Mesothelial cell of epicardium (in vitro differentiated cells): ENCODE data around the gene PTPRJ. TPM values are rescaled to one million over a fixed set of nuclear protein-coding genes. Genes with fewer than 3 reads are reported as not detected.

ENCODE experiments used
- DNase-seq, 2 experiments: peaks; one replicate each; pipeline ENCODE4 v3.0.0; 2021; ENCODE audit warnings: low spot score in 2 of 2; ENCODE audit not compliant: unreplicated experiment in 2 of 2
- H3K27ac Mint-ChIP-seq: 2 replicates; pipeline ENCODE4 v1.8.0; 2021; ENCODE audit warnings: mixed read lengths
- H3K27me3 Mint-ChIP-seq: 2 replicates; pipeline ENCODE4 v1.8.0; 2021; ENCODE audit warnings: low read depth, mixed read lengths
- H3K36me3 Mint-ChIP-seq: 2 replicates; pipeline ENCODE4 v1.8.0; 2021; ENCODE audit warnings: mixed read lengths
- H3K4me1 Mint-ChIP-seq: 2 replicates; pipeline ENCODE4 v1.8.0; 2021; ENCODE audit warnings: mixed read lengths
- H3K4me3 Mint-ChIP-seq: 2 replicates; pipeline ENCODE4 v1.8.0; 2021; ENCODE audit warnings: mild to moderate bottlenecking, moderate library complexity, mixed read lengths
- H3K9me3 Mint-ChIP-seq: 2 replicates; pipeline ENCODE4 v1.8.0; 2021; ENCODE audit warnings: mixed read lengths
- total RNA-seq: library from RNA; stranded (reverse); gene quantifications from 3 replicates; pipeline ENCODE4 v1.2.1, GENCODE V29; 2021
- TF ChIP-seq, protein P1 (sequence below): fragments of 200-600 bp; sonication (generic); IDR thresholded peaks from one replicate; pipeline ENCODE4 v1.5.0; 2021; ENCODE audit warnings: antibody characterized with exemption; ENCODE audit not compliant: unreplicated experiment

Gene PTPRJ
- total RNA-seq, 1 donor from 2014 or later, result 26.2 TPM

DNA sequence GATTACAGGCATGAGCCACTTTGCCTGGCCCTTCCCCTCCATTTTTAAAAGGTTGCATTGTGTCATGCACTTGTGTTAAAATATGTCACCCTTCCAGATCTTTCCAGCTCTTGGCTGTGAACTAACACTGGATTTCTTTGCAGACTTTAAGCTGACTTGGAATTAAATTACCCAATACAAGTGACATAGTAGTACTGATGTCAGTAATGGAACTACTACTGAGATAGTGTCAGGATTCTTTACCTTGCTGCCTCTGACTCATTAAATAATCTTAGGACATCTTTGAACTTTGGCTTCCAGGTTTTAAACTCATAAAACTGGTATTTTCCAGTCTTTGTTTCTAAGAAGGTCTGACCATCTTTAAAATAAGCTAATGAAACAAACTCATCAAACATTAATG, 184.5 kb downstream of the PTPRJ start:
- TF ChIP-seq, protein P1, sequence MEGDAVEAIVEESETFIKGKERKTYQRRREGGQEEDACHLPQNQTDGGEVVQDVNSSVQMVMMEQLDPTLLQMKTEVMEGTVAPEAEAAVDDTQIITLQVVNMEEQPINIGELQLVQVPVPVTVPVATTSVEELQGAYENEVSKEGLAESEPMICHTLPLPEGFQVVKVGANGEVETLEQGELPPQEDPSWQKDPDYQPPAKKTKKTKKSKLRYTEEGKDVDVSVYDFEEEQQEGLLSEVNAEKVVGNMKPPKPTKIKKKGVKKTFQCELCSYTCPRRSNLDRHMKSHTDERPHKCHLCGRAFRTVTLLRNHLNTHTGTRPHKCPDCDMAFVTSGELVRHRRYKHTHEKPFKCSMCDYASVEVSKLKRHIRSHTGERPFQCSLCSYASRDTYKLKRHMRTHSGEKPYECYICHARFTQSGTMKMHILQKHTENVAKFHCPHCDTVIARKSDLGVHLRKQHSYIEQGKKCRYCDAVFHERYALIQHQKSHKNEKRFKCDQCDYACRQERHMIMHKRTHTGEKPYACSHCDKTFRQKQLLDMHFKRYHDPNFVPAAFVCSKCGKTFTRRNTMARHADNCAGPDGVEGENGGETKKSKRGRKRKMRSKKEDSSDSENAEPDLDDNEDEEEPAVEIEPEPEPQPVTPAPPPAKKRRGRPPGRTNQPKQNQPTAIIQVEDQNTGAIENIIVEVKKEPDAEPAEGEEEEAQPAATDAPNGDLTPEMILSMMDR, result no peak
- H3K9me3 Mint-ChIP-seq, result no peaks in the 10 kb centered on the region

DNA sequence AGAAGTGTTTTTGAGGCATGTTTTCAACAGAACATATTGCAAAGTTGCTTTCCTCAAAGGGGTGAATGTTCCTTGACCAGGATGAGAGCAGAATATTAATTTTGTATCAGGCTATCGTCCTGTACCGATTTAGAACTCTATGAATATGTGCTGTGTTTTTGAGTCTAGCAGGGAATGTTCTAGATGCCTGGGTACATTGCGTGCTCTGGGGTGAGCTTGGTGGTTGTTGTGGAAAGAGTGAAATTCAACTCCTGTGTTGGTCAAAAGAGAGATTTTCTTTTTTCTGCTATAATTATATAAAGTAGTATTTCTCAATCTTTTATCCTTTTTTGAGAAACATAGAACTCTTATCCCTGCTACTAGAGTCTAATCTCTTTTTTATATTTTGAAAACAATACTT, 185.1 kb downstream of the PTPRJ start:
- H3K27me3 Mint-ChIP-seq, result no peaks in the 10 kb centered on the region
- peaks cover 32% of the 10 kb centered on the region for H3K36me3 Mint-ChIP-seq
- DNase-seq, result no peak
- peaks cover 9% of the 10 kb centered on the region for H3K4me1 Mint-ChIP-seq
- no peak overlapping the region for H3K4me3 Mint-ChIP-seq
- H3K27ac Mint-ChIP-seq, result no peak overlapping the region
- TF ChIP-seq, protein P1, result no peak
- H3K9me3 Mint-ChIP-seq, result no peaks in the 10 kb centered on the region

More for the DNA sequence above, 184.5 kb downstream of the PTPRJ start:
- Mint-ChIP-seq H3K27me3 (no peaks in the 10 kb centered on the region), H3K36me3 (peaks cover 32% of the 10 kb centered on the region), H3K27ac (no peak overlapping the region), H3K4me3 (no peak overlapping the region), H3K4me1 (peaks cover 7% of the 10 kb centered on the region)
- no peak for DNase-seq

DNA sequence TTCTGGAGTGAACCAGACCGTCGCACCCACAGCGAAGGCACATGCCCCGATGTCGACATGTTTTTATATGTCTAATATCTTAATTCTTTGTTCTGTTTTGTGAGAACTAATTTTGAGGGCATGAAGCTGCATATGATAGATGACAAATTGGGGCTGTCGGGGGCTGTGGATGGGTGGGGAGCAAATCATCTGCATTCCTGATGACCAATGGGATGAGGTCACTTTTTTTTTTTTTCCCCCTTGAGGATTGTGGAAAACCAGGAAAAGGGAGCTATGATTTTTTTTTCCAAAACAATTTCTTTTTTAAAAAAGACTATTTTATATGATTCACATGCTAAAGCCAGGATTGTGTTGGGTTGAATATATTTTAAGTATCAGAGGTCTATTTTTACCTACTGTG, 187.0 kb downstream of the PTPRJ start:
- Mint-ChIP-seq H3K36me3 (peaks cover 32% of the 10 kb centered on the region), H3K9me3 (no peaks in the 10 kb centered on the region), H3K27ac (no peak overlapping the region), H3K4me1 (peaks cover 8% of the 10 kb centered on the region), H3K4me3 (no peak overlapping the region), H3K27me3 (no peaks in the 10 kb centered on the region)
- DNase-seq, result no peak
- TF ChIP-seq, protein P1, result no peak

DNA sequence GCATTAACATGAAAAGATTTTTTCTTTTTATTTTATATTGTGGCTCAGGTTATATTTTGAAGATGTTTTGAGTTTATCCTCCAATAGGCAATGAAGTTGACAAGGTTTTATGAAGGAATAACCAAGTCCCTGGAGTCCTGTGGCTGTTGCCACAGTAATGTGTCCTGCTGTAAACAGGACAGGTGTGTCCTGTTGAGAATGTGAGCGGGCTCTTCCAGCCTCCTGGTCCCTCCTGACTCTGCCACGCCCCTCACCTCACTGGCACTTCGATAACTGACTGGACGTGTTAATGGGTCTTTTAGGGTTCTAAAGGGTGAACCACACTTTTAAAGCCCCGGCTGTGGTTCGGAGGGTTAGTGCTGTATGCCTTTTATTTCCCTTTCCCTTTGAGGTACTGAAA, 188.5 kb downstream of the PTPRJ start:
- H3K4me3 Mint-ChIP-seq, result no peak overlapping the region
- DNase-seq, result no peak
- H3K27me3 Mint-ChIP-seq, result no peaks in the 10 kb centered on the region
- H3K4me1 Mint-ChIP-seq, result peaks cover 13% of the 10 kb centered on the region
- TF ChIP-seq, protein P1, result no peak
- H3K27ac Mint-ChIP-seq, result peak overlapping the region; percentile 53
- peaks cover 28% of the 10 kb centered on the region for H3K36me3 Mint-ChIP-seq
- H3K9me3 Mint-ChIP-seq, result no peaks in the 10 kb centered on the region

DNA sequence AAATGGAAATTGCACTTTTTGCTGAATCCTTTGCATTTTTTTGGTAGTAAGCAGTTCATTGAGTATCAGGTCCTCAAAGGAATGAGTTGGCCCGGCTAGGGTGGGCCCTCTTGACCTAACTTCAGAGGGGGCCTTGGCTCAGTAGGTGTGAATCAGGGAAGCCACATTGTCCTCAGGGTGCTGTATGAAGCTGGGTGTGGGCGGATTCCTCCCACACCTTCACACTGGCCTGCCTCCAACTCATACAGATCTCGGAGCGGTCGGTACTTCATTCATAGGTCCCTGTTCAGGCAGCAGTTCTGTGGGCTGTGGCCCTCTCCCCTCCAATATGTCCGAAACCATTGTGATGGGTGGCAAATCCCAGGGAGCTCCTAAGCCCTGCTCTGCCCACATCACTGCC, 188.9 kb downstream of the PTPRJ start:
- H3K4me1 Mint-ChIP-seq, result peaks cover 13% of the 10 kb centered on the region
- H3K4me3 Mint-ChIP-seq, result no peak overlapping the region
- TF ChIP-seq, protein P1, result no peak
- no peaks in the 10 kb centered on the region for H3K9me3 Mint-ChIP-seq
- DNase-seq, result no peak
- H3K27ac Mint-ChIP-seq, result peak overlapping the region; percentile 53
- H3K27me3 Mint-ChIP-seq, result no peaks in the 10 kb centered on the region
- H3K36me3 Mint-ChIP-seq, result peaks cover 23% of the 10 kb centered on the region

DNA sequence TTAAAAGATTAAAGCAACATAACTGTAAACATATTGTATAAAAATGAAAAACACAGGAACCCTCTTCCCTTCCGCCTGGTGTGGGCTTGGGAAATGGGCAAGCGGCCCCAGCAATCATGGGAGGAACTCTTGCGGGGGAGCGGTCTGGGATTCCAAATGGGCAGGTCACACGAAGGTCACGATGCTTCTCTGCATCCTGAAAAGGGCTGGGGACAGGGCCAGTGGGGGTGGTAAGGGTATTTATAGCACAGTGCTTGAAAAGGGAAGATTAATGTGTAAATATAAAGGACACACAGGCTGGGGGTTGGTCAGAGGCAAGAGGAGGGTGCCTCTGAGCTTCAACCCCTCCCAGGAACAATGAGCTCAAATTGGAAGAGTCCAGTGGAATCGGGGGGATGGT, 189.4 kb downstream of the PTPRJ start:
- H3K4me1 Mint-ChIP-seq, result peaks cover 13% of the 10 kb centered on the region
- H3K9me3 Mint-ChIP-seq, result no peaks in the 10 kb centered on the region
- no peaks in the 10 kb centered on the region for H3K27me3 Mint-ChIP-seq
- H3K27ac Mint-ChIP-seq, result no peak overlapping the region
- TF ChIP-seq, protein P1, result no peak
- no peak for DNase-seq
- H3K36me3 Mint-ChIP-seq, result peaks cover 22% of the 10 kb centered on the region
- H3K4me3 Mint-ChIP-seq, result no peak overlapping the region
